NOMO-1 treated with dmso at 0.1 percent for 144 hours (cell line): ENCODE results near the gene FAF2.
"Not testable (repeated sequence)": the region's sequence is repeated elsewhere in the genome, so short reads cannot be mapped to it uniquely, and the experiment has no call there.

Experiments
- DNase-seq: peaks from one replicate; lab custom pipeline; 2025; ENCODE audit not compliant: unreplicated experiment; lab: John Stamatoyannopoulos, UW

FAF2 gene

GRCh38 chr5:176542135-176542595, 94.0 kb downstream of the FAF2 start:
- no peak for DNase-seq

GRCh38 chr5:176542596-176543427, 94.6 kb downstream of the FAF2 start:
- peak; percentile 32 for DNase-seq

GRCh38 chr5:176543428-176544182, 95.4 kb downstream of the FAF2 start:
- DNase-seq: peak; percentile 84

- DNase-seq: no peak
These were observed 97.2 kb downstream of the FAF2 start for GRCh38 chr5:176545388-176545736.

- DNase-seq: no peak
These were observed 97.7 kb downstream of the FAF2 start for GRCh38 chr5:176545737-176546509.

- peak; percentile 9 for DNase-seq
These were observed 99.6 kb downstream of the FAF2 start for GRCh38 chr5:176547802-176548201.

- DNase-seq: no peak
These were observed 100.8 kb downstream of the FAF2 start, which contains the start of gene CDHR2 for GRCh38 chr5:176548967-176549444. Gene CDHR2, plus strand, starts transcription at chr5:176549342. Its CDS starts 16,011 bp downstream, at chr5:176565353.

GRCh38 chr5:176549871-176550270, 101.7 kb downstream of the FAF2 start:
- no peak for DNase-seq

- DNase-seq: peak; percentile 50
These were observed 102.2 kb downstream of the FAF2 start for GRCh38 chr5:176550275-176550831.

GRCh38 chr5:176550937-176551336, 102.8 kb downstream of the FAF2 start:
- not testable (repeated sequence) for DNase-seq

GRCh38 chr5:176552332-176552869, 104.2 kb downstream of the FAF2 start:
- DNase-seq: no peak

- no peak for DNase-seq
These were observed 105.3 kb downstream of the FAF2 start for GRCh38 chr5:176553260-176554085.

GRCh38 chr5:176557846-176558245, 109.7 kb downstream of the FAF2 start:
- DNase-seq: no peak
